K562 (cell line): Measurements from ENCODE around the gene PRELID1. TPM values are rescaled to one million over a fixed set of nuclear protein-coding genes. Genes with fewer than 3 reads are reported as not detected.
A peak's percentile ranks its signal among the peaks of the same experiment; 100 is the strongest.

Experiments used
- ARID1B ChIP-seq: fragments of 450-650 bp; IDR thresholded peaks from 2 replicates; pipeline ENCODE4 v1.6.1; 2016; ENCODE audit warnings: antibody characterized with exemption, mild to moderate bottlenecking, inconsistent platforms
- BRD4 ChIP-seq: fragments of 200-600 bp; sonication (generic); IDR thresholded peaks from 2 replicates; pipeline ENCODE4 v1.6.1; 2017; ENCODE audit warnings: inconsistent platforms
- CBX5 ChIP-seq: IDR thresholded peaks from 2 replicates; pipeline ENCODE4 v1.6.1; 2014; ENCODE audit warnings: low read depth, borderline replicate concordance
- ELF2 ChIP-seq: fragments of 250-450 bp; sonication (Bioruptor Pico); IDR thresholded peaks from 2 replicates; pipeline ENCODE4 v1.5.0; 2021; ENCODE audit warnings: mild to moderate bottlenecking
- ETV6 ChIP-seq, 3 experiments: fragments of 150-350 bp in 1 of 3; sonication (generic) in 1 of 3; formaldehyde crosslinking in 1 of 3; IDR thresholded peaks; 2 replicates each; pipeline versions ENCODE4 v1.6.1 to v1.8.0; 2014 to 2022; ENCODE audit warnings: borderline replicate concordance in 2 of 3, low read depth in 2 of 3, antibody characterized with exemption in 1 of 3, low read length in 1 of 3, mild to moderate bottlenecking in 1 of 3, missing genetic modification reagents in 1 of 3
- FOXA3 ChIP-seq, 2 experiments: fragments of 450-650 bp in 1 of 2; sonication (generic) in 1 of 2; formaldehyde crosslinking; IDR thresholded peaks in 1 of 2; conservative IDR thresholded peaks in 1 of 2; 2 replicates each; pipeline versions ENCODE4 v1.4.0 to v1.8.0; 2020 to 2022; ENCODE audit warnings: mild to moderate bottlenecking in 2 of 2, missing genetic modification reagents in 1 of 2
- HDAC3 ChIP-seq: fragments of 450-650 bp; IDR thresholded peaks from 2 replicates; pipeline ENCODE4 v1.6.1; 2018; ENCODE audit warnings: borderline replicate concordance, mild to moderate bottlenecking, moderate library complexity; ENCODE audit not compliant: partially characterized antibody
- NCOA1 ChIP-seq: fragments of 450-650 bp; IDR thresholded peaks from 2 replicates; pipeline ENCODE4 v1.6.1; 2016; ENCODE audit warnings: low read depth
- PURB ChIP-seq: sonication (generic); formaldehyde crosslinking; IDR thresholded peaks from 2 replicates; pipeline ENCODE4 v1.9.0; 2021; ENCODE audit warnings: low read depth, mild to moderate bottlenecking, missing genetic modification reagents
- RAD21 ChIP-seq, 2 experiments: fragments of 250-450 bp in 1 of 2; fragments of 450-650 bp in 1 of 2; sonication (Bioruptor Pico) in 1 of 2; formaldehyde crosslinking in 1 of 2; IDR thresholded peaks in 1 of 2; conservative IDR thresholded peaks in 1 of 2; 2 replicates each; pipeline versions ENCODE4 v1.4.0 to v1.8.0; 2020 to 2022; ENCODE audit warnings: mild to moderate bottlenecking in 2 of 2, moderate library complexity in 1 of 2
- RBBP5 ChIP-seq: fragments of 200-600 bp; sonication (generic); IDR thresholded peaks from 2 replicates; pipeline ENCODE4 v1.6.1; 2012; ENCODE audit warnings: borderline replicate concordance, mild to moderate bottlenecking, low read length, control low read depth, inconsistent platforms; ENCODE audit not compliant: insufficient read depth, poor library complexity, severe bottlenecking
- TEAD1 ChIP-seq, 2 experiments: fragments of 450-650 bp in 1 of 2; sonication (generic) in 1 of 2; formaldehyde crosslinking; IDR thresholded peaks; 2 replicates each; pipeline versions ENCODE4 v1.4.0 to v1.8.0; 2020 to 2022; ENCODE audit warnings: mild to moderate bottlenecking in 2 of 2, missing genetic modification reagents in 1 of 2
- TEAD2 ChIP-seq: fragments of 450-650 bp; IDR thresholded peaks from 2 replicates; pipeline ENCODE4 v1.6.1; 2016; ENCODE audit warnings: missing genetic modification characterization, control low read depth, missing compliant biosample characterization
- TFAM ChIP-seq: fragments of 250-450 bp; sonication (Bioruptor Pico); conservative IDR thresholded peaks from 2 replicates; pipeline ENCODE4 v1.5.0; 2021; ENCODE audit warnings: mild to moderate bottlenecking, moderate library complexity
- ZBTB7A ChIP-seq: IDR thresholded peaks from 2 replicates; pipeline ENCODE4 v1.6.1; 2011; ENCODE audit warnings: low read depth, mild to moderate bottlenecking, low read length, moderate library complexity, borderline replicate concordance; ENCODE audit not compliant: control insufficient read depth
- ZSCAN32 ChIP-seq: fragments of 450-650 bp; formaldehyde crosslinking; IDR thresholded peaks from 2 replicates; pipeline ENCODE4 v1.4.0; 2020; ENCODE audit warnings: mild to moderate bottlenecking, moderate library complexity
- polyA plus RNA-seq, 8 experiments: library from polyadenylated mRNA; depleted of rRNA in 4 of 8; stranded (reverse) in 5 of 8; unstranded in 3 of 8; fragments of >200 nt; fragmentation: Nextera tagmentation in 2 of 8; fragmentation: Illumina TruSeq in 1 of 8; extraction: Ambion mirVana in 2 of 8; extraction: Trizol in 1 of 8; gene quantifications; 2 replicates each; pipeline versions ENCODE4 v1.2.1 to v1.2.3, GENCODE V29; 2011 to 2014; ENCODE audit warnings: inconsistent platforms in 1 of 8, missing spikeins in 1 of 8
- total RNA-seq, 7 experiments: library from RNA; depleted of rRNA in 6 of 7; stranded (reverse); fragments of >200 nt in 6 of 7; fragmentation: Illumina TruSeq in 2 of 7; extraction: Trizol in 2 of 7; gene quantifications; 2 replicates each; pipeline versions ENCODE4 v1.2.1 to v1.2.3, GENCODE V29; 2011 to 2021; ENCODE audit warnings: low replicate concordance in 1 of 7
- TF ChIP-seq, protein P1 (sequence below): IDR thresholded peaks from 2 replicates; pipeline ENCODE4 v1.6.1; 2016; ENCODE audit warnings: missing genetic modification characterization, missing compliant biosample characterization
- TF ChIP-seq, protein P2 (sequence below), 2 experiments: fragments of 250-450 bp in 1 of 2; fragments of 450-650 bp in 1 of 2; sonication (Bioruptor Pico) in 1 of 2; IDR thresholded peaks; 2 replicates each; pipeline versions ENCODE4 v1.6.1 to v1.8.0; 2016 to 2021; ENCODE audit warnings: mild to moderate bottlenecking in 2 of 2, moderate library complexity in 2 of 2, missing compliant biosample characterization in 1 of 2, missing genetic modification characterization in 1 of 2
- TF ChIP-seq, protein P3 (sequence below): fragments of 250-450 bp; sonication (Bioruptor Pico); IDR thresholded peaks from 2 replicates; pipeline ENCODE4 v1.4.0; 2020; ENCODE audit warnings: mild to moderate bottlenecking
- TF ChIP-seq, protein P4 (sequence below), 2 experiments: fragments of 450-650 bp; conservative IDR thresholded peaks; 2 replicates each; pipeline ENCODE4 v1.6.1; 2017; ENCODE audit warnings: mild to moderate bottlenecking in 2 of 2, moderate library complexity in 2 of 2

The PRELID1 gene
- total and polyA plus RNA-seq, 9 of the 15 experiments (the other 6 are each of a cell fraction or from before 2014, with no cell fraction given), result 40.1 to 484 (median 340) TPM

DNA sequence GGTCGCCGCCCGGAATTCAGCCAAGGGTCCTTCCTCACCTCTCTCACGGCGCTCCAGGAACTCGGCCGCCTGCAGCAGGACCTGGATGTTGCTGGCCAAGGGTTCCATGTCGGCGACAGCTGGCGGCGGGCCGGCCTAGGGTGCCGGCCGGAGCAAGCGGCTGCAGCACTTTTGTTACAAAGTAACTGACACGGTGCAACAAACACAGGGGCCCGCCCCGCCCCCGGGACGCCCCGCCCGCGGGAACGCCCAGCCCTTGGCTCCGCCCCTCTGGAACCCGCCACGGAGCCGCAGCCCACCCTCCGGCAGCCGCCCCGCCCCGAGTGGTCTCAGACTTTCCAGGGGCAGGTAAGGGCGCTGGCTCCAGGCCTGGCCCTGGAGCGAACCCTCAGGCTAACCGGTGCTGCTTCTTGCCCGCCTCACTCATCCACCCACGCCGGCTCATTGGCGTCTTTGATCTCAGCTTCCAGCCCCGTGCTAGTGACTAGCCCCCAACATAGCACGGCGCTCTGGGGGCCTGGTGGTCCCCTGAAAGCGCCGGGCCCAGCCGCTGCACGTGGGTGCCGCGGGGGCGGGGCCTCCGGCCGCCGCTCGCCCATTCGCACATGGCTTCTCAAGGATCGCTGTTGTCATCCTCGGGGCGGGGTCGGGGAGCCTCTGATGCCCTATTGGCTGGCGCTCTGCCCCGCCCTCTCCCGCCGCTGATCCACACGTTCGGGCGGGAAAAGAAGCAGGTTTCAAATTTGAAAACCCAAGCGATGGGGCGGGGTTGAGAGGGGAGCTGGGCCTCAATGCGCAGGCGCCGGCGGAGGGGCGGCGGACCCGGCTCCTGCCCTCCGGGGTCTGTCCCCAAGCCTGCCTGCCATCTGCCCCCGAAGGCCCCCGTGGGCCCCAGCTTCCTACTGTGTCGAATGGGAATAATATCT lies 8.4 kb downstream of the PRELID1 start, which contains the start of gene MXD3 (continued):
- TF ChIP-seq TFAM (no peak), ELF2 (CRISPR knock-in tag) (no peak), ZSCAN32 (no peak), TEAD2 (tag) (no peak), ARID1B (no peak), HDAC3 (no peak), TEAD1 (CRISPR knock-in tag; IDR thresholded peaks at IDR 0.05) (peak in 1 of 2 experiments; percentile 70; a peak in 2 of 4 replicates), FOXA3 (CRISPR knock-in tag; conservative IDR thresholded peaks at IDR 0.05 in 1 of 2, IDR thresholded peaks at IDR 0.05 in 1 of 2) (0 out of 4 replicates have a peak, but pooled peaks of 1 of the 2 experiments have one; percentile 67), CBX5 (no peak), BRD4 (no peak), RBBP5 (peak; percentile 21), NCOA1 (no peak), RAD21 (CRISPR knock-in tag; conservative IDR thresholded peaks at IDR 0.05 in 1 of 2, IDR thresholded peaks at IDR 0.05 in 1 of 2) (no peak), ZBTB7A (peak; percentile 96), PURB (CRISPR knock-in tag) (no peak), ETV6 (IDR thresholded peaks at IDR 0.05; ENCODE audit: borderline replicate concordance in 1 of 2, low read depth in 2 of 2, low read length in 1 of 2) (no peak), ETV6 (CRISPR knock-in tag; IDR thresholded peaks at IDR 0.05; ENCODE audit: borderline replicate concordance) (no peak)
- TF ChIP-seq, protein P1, sequence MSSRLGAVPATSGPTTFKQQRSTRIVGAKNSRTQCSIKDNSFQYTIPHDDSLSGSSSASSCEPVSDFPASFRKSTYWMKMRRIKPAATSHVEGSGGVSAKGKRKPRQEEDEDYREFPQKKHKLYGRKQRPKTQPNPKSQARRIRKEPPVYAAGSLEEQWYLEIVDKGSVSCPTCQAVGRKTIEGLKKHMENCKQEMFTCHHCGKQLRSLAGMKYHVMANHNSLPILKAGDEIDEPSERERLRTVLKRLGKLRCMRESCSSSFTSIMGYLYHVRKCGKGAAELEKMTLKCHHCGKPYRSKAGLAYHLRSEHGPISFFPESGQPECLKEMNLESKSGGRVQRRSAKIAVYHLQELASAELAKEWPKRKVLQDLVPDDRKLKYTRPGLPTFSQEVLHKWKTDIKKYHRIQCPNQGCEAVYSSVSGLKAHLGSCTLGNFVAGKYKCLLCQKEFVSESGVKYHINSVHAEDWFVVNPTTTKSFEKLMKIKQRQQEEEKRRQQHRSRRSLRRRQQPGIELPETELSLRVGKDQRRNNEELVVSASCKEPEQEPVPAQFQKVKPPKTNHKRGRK, result no peak
- TF ChIP-seq, protein P2, sequence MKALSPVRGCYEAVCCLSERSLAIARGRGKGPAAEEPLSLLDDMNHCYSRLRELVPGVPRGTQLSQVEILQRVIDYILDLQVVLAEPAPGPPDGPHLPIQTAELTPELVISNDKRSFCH (CRISPR knock-in tag; IDR thresholded peaks at IDR 0.05), result no peak
- TF ChIP-seq, protein P2 (tag; IDR thresholded peaks at IDR 0.05), result no peak
- TF ChIP-seq, protein P3, sequence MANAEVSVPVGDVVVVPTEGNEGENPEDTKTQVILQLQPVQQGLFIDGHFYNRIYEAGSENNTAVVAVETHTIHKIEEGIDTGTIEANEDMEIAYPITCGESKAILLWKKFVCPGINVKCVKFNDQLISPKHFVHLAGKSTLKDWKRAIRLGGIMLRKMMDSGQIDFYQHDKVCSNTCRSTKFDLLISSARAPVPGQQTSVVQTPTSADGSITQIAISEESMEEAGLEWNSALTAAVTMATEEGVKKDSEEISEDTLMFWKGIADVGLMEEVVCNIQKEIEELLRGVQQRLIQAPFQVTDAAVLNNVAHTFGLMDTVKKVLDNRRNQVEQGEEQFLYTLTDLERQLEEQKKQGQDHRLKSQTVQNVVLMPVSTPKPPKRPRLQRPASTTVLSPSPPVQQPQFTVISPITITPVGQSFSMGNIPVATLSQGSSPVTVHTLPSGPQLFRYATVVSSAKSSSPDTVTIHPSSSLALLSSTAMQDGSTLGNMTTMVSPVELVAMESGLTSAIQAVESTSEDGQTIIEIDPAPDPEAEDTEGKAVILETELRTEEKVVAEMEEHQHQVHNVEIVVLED (CRISPR knock-in tag), result peak; percentile 38; the same call in 1 of the 2 replicates
- TF ChIP-seq, protein P4, sequence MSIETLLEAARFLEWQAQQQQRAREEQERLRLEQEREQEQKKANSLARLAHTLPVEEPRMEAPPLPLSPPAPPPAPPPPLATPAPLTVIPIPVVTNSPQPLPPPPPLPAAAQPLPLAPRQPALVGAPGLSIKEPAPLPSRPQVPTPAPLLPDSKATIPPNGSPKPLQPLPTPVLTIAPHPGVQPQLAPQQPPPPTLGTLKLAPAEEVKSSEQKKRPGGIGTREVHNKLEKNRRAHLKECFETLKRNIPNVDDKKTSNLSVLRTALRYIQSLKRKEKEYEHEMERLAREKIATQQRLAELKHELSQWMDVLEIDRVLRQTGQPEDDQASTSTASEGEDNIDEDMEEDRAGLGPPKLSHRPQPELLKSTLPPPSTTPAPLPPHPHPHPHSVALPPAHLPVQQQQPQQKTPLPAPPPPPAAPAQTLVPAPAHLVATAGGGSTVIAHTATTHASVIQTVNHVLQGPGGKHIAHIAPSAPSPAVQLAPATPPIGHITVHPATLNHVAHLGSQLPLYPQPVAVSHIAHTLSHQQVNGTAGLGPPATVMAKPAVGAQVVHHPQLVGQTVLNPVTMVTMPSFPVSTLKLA (conservative IDR thresholded peaks at IDR 0.05), result peak; percentile 100
